Dermis microvascular lymphatic vessel endothelial cell (primary cell): Measurements from ENCODE around the gene RPS6KA5. TPM values are rescaled to one million over a fixed set of nuclear protein-coding genes. Genes with fewer than 3 reads are reported as not detected.
A peak's percentile ranks its signal among the peaks of the same experiment; 100 is the strongest.
"Not testable (repeated sequence)": the region's sequence is repeated elsewhere in the genome, so short reads cannot be mapped to it uniquely, and the experiment has no call there.

Experiments
- DNase-seq, 2 donors: peaks; one replicate each; pipeline versions ENCODE4 v3.0.0 to v3.0.0-alpha.2; 2010; ENCODE audit warnings: low read depth in 2 of 2
- total RNA-seq: library from RNA; depleted of rRNA; stranded (reverse); fragments of >200 nt; gene quantifications from 2 replicates; pipeline ENCODE4 v1.2.1, GENCODE V29; 2014

The RPS6KA5 gene
- total RNA-seq, 1 donor from 2014 or later = 1.2 TPM

DNA sequence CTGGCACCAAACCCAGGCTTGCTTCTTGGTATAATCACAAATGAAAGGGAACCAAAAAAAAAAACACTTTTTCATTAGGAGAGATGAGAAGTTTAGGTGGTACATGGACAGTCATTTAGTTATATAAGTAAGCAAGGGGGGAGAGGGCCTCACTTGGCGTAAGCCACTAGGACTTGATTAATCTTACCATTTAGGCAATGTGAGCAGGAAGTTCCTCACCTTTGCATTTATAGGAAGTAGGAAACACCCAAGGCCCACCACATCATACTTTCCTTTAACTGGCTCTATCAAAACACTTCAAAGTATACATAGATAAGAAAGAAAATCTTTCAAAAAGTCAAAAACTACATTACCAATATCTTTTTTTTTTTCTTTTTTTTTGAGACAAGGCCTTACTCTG lies 6.7 kb upstream of the RPS6KA5 start:
- DNase-seq = no peak

DNA sequence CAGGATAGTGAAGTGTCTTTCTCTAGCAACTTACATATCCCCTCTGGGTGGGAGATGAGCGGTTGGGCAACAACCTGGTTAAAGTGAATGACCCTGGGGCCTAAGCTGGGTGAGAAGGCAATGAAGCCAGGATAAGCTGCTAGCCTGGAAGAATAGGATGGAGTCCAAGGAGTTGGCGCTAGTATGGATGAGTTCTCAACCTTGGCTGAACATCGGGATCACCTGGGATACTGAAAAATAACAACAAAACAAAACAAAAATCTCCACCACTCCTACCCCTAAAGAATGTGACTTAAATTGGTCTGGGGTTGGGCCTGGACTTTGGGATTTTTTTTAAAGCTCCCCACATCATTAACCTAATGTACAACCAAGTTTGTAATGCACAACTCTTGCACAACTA lies 4.8 kb upstream of the RPS6KA5 start:
- DNase-seq = no peak

DNA sequence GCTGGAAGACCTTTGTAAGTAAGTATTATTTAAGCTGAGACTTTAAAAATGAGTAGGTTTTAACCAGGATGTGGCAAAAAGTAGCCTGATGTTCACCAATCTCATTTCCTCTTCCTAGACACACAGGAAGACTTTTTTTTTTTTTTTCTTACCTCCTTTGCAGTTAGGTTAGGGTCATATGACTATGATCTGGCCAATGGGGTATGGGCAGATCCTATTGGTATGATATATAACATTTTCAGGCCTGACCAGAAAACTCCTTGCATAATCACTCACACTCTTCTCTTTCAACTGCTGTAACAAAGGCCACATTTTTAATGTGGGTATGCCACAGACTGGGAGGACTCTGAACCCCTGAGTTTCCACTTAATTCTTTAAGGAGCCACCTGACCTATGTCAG lies 2.7 kb upstream of the RPS6KA5 start:
- DNase-seq = no peak

DNA sequence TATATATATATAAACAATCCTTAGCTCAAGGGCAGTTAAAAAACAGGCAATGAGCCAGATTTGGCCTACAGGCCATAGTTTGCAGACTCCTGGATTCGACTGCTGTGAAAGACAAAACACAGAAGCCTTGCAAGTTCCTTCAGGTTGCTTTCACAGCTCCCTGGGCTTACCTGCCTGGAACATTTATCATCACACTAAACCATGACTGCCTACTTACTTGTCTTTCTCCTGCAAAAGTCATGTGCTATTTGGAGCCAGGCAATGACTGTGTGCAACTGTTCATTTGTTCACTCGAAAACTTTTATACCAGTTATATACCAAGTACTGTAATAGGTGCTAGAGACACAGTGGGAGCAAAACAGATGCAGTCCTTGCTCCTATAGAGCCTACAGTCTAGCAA lies 2.2 kb upstream of the RPS6KA5 start:
- DNase-seq = no peak

DNA sequence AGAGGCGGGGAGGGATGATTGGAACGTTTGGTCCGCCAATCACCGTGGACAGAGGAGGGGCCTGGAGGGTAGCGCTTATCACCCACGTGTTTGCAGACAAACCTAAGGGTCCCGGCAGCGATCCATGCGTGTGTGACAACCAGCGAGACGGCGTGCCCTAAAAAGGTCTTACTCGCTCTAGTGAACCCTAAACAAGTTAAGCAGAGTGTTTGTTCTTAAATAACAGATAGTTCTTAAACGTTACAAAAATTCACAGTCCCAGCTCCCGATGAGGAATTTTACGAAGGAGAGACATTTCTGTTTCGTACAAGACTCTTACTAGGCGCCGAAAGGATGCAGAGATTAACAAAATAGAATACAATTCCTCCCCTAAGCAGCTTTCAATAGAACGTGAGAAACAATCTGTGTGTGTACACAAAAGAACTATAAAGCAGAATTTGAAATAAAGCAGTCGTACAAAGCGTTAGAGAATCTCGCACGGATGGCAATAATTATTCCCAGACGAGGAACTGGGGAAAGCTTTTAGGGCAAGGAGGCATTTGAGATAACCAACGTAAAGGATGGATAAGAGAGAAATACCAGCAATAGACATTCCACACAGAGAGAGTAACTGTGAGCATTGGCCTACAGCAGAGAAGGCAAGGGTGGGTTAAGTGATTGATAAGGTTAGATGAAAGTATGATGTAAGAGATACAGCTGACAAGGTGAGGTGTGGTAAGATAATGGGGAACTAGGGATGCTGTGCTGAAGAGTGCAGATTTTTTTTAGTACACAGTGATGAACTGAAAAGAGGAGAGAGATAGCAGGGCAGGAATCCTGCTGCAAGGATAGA lies 831 bp upstream of the RPS6KA5 start:
- DNase-seq = no peak

DNA sequence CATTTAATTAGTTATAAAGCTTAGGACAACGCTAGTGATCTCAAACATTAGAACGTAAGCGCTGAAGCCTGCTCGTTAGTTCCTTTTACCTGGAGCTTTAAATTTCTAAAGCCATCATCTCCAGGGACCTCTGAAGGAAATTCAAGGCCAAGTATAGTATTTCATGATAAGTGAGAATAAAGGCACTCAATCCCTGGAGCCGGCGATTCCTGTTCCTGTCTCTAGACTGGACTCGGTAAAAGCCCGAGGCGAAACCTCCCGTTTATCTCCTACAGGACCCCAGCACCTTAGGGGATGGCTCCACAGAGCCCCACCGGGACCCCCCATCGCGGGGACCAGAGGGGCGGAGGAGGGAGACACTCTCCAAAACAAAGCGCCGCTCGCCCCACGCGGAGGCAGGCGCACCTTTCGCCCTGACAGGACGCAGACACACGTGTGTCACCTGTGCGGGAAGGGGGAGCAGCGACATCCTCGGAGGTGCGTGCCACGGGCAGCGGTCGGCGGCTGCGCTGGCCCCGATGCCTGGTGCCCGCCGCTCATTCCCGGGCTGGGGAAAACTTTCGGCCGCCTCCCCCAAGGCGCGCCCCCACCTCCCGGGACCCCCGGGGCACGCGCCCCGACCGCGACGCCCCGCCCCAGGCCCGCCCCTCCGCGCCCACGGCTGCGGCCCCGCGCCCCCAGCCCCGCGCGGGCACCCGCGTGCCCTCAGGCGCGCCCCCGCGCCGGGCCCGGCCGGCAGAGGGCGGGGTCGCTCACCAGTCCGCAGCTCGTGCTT lies 678 bp downstream of the RPS6KA5 start:
- DNase-seq = peak in 1 of 2 donors; percentile 71

DNA sequence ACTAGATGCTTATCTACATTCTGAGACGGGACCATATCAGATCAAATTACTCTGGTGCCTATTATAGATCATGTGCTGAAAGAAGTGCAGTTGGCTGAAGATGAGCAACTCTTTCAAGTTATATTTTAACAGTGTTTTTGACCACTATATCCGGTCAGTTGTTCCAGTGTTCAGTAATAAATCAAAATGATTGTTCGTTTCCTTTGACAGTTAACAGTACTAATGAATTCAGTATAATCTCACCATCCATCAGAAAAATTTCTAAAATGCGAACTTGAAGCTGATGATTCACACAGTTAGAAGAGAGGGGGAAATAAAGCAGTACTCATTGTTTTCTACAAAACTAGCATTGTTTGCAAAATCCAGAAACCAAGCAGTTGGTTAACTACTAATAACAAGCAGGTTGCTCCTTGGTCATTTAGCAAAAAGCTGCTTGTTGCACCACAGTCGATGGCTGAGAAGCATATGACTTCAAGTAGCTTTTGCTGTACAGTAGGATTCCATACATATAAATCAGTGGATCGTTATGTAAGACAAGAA lies 2.3 kb downstream of the RPS6KA5 start:
- DNase-seq = peak; percentile 20 to 80

DNA sequence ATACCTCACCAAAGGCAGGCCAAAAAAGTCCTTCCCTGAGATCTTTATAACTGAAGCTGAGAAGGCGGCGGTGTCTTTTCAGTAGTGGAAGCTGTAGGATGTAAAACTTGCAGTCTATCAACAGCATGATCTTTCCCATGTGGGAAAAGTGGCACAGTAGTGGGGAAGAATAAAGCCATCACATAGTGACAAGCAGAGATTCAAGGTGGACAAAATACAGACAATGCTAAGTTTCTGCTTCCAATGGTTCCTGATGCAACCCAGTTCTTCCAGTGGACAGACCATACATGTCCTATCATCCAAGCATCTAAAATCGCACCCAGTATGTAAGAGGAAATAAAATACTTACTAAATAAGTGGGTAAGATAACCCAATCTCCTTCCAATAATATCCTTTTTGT lies 4.1 kb downstream of the RPS6KA5 start:
- no peak for DNase-seq

DNA sequence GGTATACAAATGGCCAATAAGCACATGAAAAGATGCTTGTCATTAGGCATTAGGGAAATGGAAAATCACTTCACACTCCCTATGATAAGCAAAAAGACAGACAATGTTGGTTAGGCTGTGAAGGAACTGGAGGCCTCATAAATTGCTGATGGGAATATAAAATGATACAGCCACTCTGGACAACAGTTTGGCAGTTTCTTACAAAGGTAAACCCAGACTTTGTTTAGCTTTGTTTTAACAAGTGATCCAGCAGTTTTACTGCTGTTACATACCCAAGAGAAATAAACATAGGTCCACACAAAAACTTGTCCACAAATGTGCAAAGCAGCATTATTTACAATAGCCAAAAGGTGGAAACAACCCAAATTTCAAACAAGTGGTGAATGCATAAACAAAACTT lies 5.4 kb downstream of the RPS6KA5 start:
- no peak for DNase-seq

DNA sequence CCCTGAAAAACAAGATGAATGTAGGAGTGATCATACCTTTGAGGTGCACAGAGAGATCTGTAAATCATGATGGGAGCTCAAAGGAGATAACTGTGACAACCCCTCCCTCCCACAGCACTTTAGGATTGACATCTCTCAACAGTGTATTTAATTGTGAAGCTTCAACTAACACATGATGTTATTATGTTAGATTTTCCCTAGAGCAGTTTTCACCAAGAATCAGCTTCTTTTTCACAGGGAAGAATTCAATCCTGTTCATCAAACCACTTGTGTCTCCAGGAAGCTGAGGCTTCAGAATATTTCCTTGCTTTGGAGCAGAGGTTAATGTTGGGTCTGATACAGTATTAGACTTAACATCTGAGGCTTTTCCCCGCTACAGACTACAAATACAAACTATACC lies 11.8 kb downstream of the RPS6KA5 start:
- DNase-seq = no peak

DNA sequence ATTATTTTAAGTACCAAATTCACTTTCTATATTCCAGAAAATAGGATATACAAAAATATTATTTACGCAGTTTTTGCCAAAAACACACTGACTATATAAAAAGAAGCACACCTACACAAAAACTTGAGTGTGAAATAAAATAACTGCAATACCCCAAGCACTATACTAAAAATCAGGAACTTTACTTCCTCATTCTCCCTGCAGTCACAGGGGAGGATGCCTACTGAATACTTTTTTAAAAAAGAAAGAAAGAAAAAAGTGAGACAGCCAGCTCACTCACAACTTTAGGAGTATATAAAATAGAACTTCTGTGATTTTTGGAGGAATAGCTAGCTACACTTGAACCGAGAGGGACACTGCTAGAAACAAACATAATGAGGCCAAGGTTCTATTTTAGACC lies 12.2 kb downstream of the RPS6KA5 start:
- DNase-seq = no peak

DNA sequence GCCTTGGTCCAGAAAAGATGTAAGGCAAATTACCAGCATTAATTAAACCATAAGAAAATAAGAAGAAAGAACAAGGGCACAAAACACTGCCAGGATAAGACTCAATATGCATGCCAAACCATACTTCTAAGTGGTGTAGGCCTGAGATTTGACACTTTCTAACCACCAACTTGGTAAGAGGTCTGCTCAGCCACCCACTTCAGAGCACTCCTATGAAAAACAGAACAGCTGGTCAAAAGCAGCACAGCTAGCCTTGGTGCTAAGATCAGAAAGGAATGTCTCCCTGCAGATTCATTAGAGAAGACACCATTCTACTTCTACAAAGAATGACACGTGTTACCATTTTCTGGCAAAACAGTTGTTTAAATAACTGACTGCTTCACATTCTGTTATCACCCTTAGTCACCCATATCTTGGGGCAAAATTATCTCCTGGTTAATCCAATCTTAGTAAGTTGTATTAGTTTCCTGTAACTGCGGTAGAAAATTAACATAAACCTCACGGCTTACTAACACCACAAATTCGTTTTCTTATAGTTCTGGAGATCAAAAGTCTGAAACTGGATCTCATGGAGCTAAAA lies 13.2 kb downstream of the RPS6KA5 start:
- no peak for DNase-seq

DNA sequence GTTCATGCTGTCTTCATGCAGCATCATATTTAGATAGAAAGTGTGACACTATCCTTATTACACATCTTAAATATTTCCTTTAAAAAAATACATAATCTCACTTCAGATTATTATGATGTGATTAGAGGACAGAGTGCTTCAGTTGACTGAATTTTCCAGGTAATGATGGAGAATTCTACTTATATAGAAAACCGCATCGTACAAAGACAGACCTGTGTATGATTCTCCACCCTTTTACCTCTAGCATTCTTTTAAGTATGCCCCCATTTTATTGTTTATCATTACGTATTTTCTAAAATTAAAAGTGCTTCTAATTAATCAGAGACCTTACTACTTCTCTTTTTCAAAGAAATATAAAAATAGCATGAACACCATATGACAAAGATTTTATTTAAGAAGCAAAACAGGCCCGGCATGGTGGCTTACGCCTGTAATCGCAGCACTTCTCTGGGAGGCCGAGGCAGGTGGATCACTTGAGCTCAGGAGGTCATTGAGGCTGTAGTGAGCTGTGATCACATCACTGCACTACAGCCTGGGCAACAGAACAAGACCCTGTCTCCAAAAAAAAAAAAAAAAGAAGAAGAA lies 13.9 kb downstream of the RPS6KA5 start:
- DNase-seq = no peak

DNA sequence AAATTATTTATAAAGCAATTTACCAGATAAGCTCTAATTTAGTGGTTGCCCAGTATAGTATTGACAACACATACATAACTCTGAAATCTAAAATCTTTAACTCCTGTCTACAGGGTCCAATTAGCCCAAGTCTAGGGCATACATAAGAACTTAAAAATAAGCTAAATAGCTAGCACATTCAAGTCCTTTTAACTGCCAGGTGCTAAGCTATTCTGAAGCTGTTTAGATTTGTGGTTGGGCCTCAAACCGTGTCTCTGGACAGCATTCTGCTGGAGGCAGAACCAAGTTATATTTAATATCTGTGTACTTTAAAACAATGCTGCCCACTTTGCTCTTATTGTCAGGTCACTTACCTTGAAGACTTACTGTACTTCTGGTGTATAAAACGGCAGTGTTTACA lies 19.0 kb downstream of the RPS6KA5 start:
- no peak for DNase-seq

DNA sequence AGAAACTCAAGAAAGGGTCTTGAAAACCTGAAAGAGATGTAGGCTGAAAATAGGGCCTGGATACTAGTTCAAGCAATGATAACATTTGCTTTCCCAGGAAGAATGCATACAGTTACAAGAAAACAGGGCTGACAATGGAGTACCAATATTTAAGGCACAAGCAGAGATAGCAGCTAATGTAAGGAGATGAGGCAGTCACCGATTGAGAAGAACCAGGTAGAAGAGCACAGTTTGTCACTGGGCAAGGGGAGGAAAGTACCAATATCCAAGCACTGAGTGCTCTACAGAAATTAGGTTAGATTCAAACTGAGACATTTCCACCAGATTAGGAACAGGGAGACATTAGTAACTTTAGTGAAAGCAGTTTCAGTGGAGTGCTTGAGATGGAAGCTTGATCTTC lies 19.9 kb downstream of the RPS6KA5 start:
- DNase-seq = no peak

DNA sequence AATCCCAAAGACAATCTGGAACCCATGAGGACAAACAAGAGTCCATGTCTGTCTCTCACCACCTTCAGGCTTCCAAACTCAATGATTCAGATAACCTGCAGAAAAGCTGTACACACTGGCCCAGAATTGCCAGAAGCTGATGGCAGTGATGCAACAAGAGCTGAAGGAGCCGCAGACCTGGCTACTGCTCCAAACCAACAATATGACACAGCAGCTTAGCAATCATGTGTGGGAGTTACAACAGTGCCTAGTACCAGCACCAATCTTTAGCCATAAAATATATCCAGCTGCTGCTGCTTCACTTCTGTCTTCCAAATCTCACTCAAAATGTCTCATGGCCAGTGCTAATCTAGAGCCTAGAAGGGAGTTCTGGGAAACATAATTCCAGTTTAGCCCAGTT lies 22.0 kb downstream of the RPS6KA5 start:
- DNase-seq = no peak

DNA sequence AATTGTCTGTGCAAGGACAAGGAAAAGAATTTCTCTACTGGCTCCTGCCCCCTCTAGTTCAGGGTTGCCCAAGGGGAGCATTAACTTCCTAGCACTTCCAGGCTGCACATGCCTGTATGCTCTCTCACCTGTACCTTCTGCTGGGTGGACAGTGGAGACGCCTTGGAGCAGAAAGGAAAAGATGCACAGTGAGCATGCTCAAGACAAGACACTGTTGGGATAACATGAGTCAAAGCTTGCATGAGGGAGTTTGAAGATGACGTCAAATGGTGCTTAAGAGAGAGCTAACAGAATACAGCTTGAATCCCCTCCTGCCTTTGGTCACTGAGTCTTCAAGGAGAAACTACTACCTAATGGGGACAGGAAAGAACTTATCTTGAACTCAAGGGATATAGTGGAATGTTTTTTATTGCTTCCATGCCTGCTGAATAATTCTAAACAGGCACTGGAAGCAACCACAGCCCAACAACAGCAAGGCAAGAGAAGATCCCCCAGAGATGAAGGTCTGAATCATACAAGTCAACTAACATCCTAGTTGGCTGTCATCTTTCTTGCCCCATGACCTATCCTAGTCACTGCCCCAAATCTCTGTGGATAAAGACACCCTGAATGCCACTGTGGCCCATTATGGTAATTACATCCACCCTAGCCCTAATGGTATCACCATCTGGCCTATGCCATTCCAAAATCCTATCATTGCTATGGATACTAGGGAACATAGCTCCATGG lies 23.5 kb downstream of the RPS6KA5 start:
- no peak for DNase-seq

DNA sequence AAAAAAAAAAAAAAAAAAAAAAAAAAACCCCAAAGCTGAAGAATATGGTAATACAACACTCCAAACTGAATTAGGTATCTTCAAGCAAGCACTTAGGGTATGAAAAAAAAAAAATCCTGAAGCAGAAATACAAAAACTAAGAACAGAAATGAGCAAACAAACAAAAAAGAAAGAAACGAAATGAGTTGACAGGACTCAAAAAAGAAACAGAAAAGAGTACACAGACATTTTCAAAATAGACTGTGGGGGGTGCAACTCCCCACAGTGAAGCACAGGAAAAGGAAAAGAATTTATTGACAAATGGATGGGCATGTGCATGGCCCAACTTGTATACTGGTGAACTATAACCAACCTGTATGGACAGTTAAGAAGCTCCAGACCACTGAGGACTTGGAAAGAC lies 24.6 kb downstream of the RPS6KA5 start:
- no peak for DNase-seq

DNA sequence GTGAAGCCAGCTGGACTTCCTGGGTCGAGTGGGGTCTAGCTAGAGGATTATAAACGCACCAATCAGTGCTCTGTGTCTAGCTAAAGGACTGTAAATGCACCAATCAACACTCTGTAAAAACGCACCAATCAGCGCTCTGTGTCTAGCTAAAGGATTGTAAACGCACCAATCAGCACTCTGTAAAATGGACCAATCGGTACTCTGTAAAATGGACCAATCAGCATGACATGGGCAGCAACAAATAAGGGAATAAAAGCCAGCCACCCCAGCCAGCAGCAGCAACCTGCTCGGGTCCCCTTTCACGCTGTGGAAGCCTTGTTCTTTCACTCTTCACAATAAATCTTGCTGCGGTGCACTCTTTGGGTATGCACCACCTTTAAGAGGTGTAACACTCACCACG lies 26.1 kb downstream of the RPS6KA5 start:
- not testable (repeated sequence) for DNase-seq

DNA sequence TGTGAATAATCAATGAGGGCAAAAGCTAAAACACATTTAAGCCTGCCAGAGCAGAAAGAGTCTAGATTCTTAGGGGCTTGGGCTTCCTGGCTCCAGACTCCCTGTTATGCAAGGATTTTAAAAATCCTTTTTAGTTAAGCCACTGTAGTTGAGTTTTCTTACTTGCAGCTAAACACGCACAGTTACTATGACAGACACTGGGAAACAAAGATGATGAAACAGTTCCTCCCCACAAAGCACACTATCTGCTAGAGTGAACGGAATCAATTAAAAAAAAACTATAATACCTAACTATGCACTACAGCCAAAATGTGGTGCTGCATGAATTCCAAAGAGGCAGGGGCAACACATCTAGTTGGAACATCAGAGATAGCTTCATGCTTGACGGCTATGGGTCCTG lies 28.2 kb downstream of the RPS6KA5 start:
- DNase-seq = no peak

DNA sequence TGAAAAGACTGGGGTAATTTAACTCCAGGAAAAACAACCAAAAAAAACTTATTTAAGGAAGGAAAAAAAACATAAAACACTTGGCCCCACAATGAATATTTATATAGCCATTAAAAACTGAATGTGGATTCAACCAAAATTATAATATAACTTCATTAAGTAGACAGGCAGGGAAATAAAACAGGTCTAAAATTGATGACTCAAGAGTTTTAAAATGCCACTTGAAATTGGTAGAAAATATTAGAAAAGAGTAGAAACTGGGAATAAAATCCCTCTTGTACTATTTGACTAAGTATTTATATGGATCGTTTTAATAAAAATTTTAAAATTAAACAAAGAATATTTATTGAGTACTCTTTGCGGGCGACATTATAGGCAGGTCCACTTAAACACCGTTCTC lies 28.8 kb downstream of the RPS6KA5 start:
- no peak for DNase-seq
